ENCODE results near the gene RNF5. TPM values are rescaled to one million over a fixed set of nuclear protein-coding genes. Genes with fewer than 3 reads are reported as not detected.
"Not testable (repeated sequence)": the region's sequence is repeated elsewhere in the genome, so short reads cannot be mapped to it uniquely, and the experiment has no call there.

RNF5 gene
- total RNA-seq, 3 donors from 2014 or later: 56.3 to 78.0 (median 70.5) TPM

DNA sequence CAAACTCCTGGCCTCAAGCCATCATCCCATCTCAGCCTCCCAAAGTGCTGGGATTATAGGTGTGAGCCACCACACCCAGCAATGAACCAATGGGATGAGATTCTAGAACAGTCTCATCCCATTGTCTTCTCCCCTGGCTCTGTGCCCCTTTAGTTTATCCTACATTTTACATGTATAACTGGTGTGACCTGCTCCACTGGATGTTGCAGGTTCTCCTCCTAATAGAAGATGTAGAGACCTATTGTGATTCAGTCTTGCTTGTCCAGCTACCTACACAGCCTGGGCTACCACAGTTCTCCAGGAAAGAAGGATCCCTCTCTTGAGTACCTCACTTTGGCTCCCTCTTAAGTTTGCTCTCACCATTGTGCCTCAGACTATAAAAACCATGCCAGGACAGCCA, 46.1 kb upstream of the RNF5 start:
- Histone ChIP-seq H3K36me3 (no peaks in the 10 kb centered on the region), H3K27ac (no peak overlapping the region), H3K4me1 (peaks cover 7 to 14% of the 10 kb centered on the region in 2 donors), H3K27me3 (no peaks in the 10 kb centered on the region), H3K4me3 (no peak overlapping the region), H3K9me3 (no peaks in the 10 kb centered on the region)
- TF ChIP-seq, protein P1, sequence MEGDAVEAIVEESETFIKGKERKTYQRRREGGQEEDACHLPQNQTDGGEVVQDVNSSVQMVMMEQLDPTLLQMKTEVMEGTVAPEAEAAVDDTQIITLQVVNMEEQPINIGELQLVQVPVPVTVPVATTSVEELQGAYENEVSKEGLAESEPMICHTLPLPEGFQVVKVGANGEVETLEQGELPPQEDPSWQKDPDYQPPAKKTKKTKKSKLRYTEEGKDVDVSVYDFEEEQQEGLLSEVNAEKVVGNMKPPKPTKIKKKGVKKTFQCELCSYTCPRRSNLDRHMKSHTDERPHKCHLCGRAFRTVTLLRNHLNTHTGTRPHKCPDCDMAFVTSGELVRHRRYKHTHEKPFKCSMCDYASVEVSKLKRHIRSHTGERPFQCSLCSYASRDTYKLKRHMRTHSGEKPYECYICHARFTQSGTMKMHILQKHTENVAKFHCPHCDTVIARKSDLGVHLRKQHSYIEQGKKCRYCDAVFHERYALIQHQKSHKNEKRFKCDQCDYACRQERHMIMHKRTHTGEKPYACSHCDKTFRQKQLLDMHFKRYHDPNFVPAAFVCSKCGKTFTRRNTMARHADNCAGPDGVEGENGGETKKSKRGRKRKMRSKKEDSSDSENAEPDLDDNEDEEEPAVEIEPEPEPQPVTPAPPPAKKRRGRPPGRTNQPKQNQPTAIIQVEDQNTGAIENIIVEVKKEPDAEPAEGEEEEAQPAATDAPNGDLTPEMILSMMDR (IDR thresholded peaks at IDR 0.05): no peak
- no peak for TF ChIP-seq POLR2AphosphoS5 (IDR thresholded peaks at IDR 0.05)
- no peak for TF ChIP-seq POLR2A (IDR thresholded peaks at IDR 0.05)
- DNase-seq (ENCODE audit: low spot score in 2 of 2): no peak
- intact Hi-C loops (cut with DNase I; ENCODE audit: low total_unique reads): no loop called here

DNA sequence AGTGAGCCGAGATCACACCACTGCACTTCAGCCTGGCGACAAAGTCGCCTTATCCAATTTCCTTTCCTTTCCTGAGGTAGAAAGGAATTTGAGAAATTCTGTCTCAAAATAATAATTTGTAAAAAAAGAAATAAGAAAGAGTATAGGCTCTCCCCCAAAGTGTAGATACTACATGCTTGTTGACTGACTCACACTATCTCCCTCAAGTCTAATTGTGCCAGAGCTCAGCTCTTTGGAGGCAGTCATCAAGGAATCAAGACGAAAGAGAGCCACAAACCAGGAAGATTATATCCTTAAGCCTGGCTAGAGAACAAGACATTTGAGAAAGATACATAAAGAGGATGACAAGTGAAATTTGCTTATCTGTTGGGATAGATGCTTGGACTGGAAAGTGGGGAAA, 44.4 kb upstream of the RNF5 start:
- no peak overlapping the region for H3K4me3 ChIP-seq
- no peak for TF ChIP-seq POLR2AphosphoS5 (IDR thresholded peaks at IDR 0.05)
- TF ChIP-seq, protein P1 (IDR thresholded peaks at IDR 0.05): no peak
- no peak for TF ChIP-seq POLR2A (IDR thresholded peaks at IDR 0.05)
- H3K27me3 ChIP-seq: no peaks in the 10 kb centered on the region
- H3K4me1 ChIP-seq: peaks cover under 1 to 7% of the 10 kb centered on the region in 2 donors
- H3K9me3 ChIP-seq: no peaks in the 10 kb centered on the region
- H3K36me3 ChIP-seq: no peaks in the 10 kb centered on the region
- intact Hi-C loops (cut with DNase I; ENCODE audit: low total_unique reads): no loop called here
- no peak for DNase-seq (ENCODE audit: low spot score in 2 of 2)
- no peak overlapping the region for H3K27ac ChIP-seq

DNA sequence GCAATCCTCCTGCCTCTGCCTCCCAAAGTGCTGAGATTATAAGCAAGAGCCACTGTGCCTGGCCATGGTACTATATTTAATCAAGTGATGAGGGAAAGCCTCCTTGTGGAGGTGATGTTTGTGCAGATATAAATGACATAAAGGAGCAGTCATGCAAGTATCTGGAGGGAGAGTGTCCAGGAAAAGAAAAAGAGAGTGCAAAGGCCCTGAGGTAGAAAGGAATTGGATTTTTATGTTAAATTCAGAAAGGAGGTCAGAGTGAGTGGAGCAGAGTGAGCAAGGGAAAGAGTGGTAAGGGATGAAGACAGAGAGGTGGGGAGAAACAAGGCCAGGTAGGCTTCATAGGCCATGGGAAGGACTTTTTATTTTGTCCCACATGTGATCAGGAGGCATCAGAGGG, 40.8 kb upstream of the RNF5 start:
- Histone ChIP-seq H3K9me3 (no peaks in the 10 kb centered on the region), H3K4me3 (no peak overlapping the region), H3K4me1 (no peaks in the 10 kb centered on the region), H3K27ac (no peak overlapping the region), H3K27me3 (no peaks in the 10 kb centered on the region), H3K36me3 (no peaks in the 10 kb centered on the region)
- no peak for DNase-seq (ENCODE audit: low spot score in 2 of 2)
- intact Hi-C loops (cut with DNase I; ENCODE audit: low total_unique reads): no loop called here
- TF ChIP-seq POLR2A (IDR thresholded peaks at IDR 0.05): no peak
- no peak for TF ChIP-seq POLR2AphosphoS5 (IDR thresholded peaks at IDR 0.05)
- TF ChIP-seq, protein P1 (IDR thresholded peaks at IDR 0.05): no peak

DNA sequence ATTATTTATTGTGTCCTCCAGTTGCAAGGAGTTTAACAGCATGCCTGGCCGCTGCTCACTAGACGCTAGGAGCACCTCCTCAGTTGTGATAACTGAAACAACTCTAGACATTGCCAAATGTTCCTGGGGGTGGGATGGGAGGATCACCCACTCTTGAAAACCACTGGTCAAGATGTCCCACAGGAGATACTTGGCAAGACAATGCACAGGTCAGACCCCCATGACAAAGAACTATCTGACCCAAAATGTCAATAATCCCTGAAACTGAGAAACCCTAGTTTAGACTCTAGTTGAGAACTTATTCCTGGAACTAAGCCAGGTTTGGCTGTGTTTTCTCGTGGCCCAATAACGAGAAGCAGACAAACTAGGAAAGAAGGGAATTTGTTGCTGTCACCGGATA, 38.6 kb upstream of the RNF5 start:
- Histone ChIP-seq H3K9me3 (no peaks in the 10 kb centered on the region), H3K27me3 (no peaks in the 10 kb centered on the region), H3K36me3 (no peaks in the 10 kb centered on the region), H3K27ac (no peak overlapping the region), H3K4me3 (no peak overlapping the region), H3K4me1 (no peaks in the 10 kb centered on the region)
- DNase-seq (ENCODE audit: low spot score in 2 of 2): no peak
- intact Hi-C loops (cut with DNase I; ENCODE audit: low total_unique reads): no loop called here
- TF ChIP-seq POLR2AphosphoS5 (IDR thresholded peaks at IDR 0.05) (no peak), POLR2A (IDR thresholded peaks at IDR 0.05) (no peak)
- TF ChIP-seq, protein P1 (IDR thresholded peaks at IDR 0.05): no peak

DNA sequence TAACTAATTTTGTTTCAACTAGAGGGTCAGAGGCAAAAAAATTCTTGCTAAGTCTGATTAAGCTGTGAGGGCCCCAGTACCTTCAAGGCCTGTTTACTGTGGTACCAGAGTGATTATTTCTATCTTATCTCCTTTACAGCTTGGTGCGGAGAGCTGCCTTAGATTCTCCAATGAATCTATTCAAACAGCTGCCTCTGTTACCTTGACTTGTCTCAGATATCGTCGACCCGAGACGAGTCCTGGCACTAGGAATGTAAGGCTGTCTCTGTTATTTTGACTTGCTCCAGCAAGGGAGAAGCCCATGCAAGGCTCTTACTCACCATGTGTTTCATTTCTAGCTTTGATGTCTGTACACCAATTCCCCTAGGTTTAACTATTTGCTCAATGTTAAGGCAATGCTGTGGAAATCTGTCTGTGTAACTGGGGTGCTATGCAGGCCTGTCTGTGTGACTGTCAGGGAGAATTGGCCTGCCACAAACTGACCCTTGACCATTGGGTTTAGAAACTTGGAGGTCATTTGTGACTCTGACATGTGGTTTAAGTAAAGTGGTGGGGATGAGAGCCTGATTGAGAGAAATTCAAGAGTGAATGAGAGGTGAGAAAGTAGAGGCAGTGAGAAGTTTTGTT, 37.7 kb upstream of the RNF5 start:
- TF ChIP-seq POLR2A (IDR thresholded peaks at IDR 0.05): no peak
- TF ChIP-seq POLR2AphosphoS5 (IDR thresholded peaks at IDR 0.05): no peak
- TF ChIP-seq, protein P1 (IDR thresholded peaks at IDR 0.05): no peak
- no peaks in the 10 kb centered on the region for H3K9me3 ChIP-seq
- intact Hi-C loops (cut with DNase I; ENCODE audit: low total_unique reads): no loop called here
- no peak overlapping the region for H3K4me3 ChIP-seq
- no peaks in the 10 kb centered on the region for H3K4me1 ChIP-seq
- no peaks in the 10 kb centered on the region for H3K36me3 ChIP-seq
- no peak overlapping the region for H3K27ac ChIP-seq
- H3K27me3 ChIP-seq: no peaks in the 10 kb centered on the region
- no peak for DNase-seq (ENCODE audit: low spot score in 2 of 2)

DNA sequence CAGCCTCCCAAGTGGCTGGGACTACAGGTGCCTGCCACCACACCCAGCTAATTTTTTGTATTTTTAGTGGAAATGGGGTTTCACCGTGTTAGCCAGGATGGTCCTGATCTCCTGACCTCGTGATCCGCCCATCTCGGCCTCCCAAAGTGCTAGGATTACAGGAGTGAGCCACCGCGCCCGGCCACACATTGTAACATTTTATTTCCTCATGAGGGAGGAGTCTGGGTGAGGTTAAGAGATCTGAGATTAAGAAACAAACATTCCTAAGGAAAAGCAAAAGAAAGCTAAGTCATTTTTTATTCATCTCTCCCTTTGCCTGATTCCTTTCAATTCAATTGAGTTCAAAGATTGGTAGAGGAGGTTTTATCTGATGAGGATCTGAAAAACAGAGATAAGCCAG, 34.0 kb upstream of the RNF5 start:
- H3K27ac ChIP-seq; H3K4me1 ChIP-seq; intact Hi-C loops (cut with DNase I; ENCODE audit: low total_unique reads); DNase-seq (ENCODE audit: low spot score in 2 of 2); H3K4me3 ChIP-seq; H3K27me3 ChIP-seq; H3K9me3 ChIP-seq; H3K36me3 ChIP-seq: not testable (repeated sequence)
